GM12892 (cell line): ENCODE results near the gene DCAF17. TPM values are rescaled to one million over a fixed set of nuclear protein-coding genes. Genes with fewer than 3 reads are reported as not detected.

Source experiments
- DNase-seq: peaks from one replicate; pipeline ENCODE4 v3.0.0; 2011; ENCODE audit not compliant: insufficient read length
- FAIRE-seq: peaks from 2 replicates; lab custom pipeline; 2011; peaks lifted over from hg19 to GRCh38; lab: Jason Lieb, UNC
- POLR2A ChIP-seq: IDR thresholded peaks from 2 replicates; pipeline ENCODE4 v1.6.1; 2011; ENCODE audit warnings: low read depth, low read length, control low read depth
- POLR2AphosphoS5 ChIP-seq: IDR thresholded peaks from 2 replicates; pipeline ENCODE4 v1.6.1; 2011; ENCODE audit warnings: low read depth, low read length, control low read depth
- TAF1 ChIP-seq: IDR thresholded peaks from 2 replicates; pipeline ENCODE4 v1.6.1; 2011; ENCODE audit warnings: low read depth, mild to moderate bottlenecking, control low read depth, low read length, borderline replicate concordance
- polyA plus RNA-seq: library from polyadenylated mRNA; unstranded; fragments of >200 nt; gene quantifications from one replicate; pipeline ENCODE4 v1.2.1, GENCODE V29; 2012; ENCODE audit warnings: missing spikeins, inconsistent platforms; ENCODE audit not compliant: missing spikeins

Gene DCAF17, protein sequence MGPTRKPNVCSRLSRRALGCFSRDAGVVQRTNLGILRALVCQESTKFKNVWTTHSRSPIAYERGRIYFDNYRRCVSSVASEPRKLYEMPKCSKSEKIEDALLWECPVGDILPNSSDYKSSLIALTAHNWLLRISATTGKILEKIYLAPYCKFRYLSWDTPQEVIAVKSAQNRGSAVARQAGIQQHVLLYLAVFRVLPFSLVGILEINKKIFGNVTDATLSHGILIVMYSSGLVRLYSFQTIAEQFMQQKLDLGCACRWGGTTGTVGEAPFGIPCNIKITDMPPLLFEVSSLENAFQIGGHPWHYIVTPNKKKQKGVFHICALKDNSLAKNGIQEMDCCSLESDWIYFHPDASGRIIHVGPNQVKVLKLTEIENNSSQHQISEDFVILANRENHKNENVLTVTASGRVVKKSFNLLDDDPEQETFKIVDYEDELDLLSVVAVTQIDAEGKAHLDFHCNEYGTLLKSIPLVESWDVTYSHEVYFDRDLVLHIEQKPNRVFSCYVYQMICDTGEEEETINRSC
- polyA plus RNA-seq: 15.8 TPM

DNA sequence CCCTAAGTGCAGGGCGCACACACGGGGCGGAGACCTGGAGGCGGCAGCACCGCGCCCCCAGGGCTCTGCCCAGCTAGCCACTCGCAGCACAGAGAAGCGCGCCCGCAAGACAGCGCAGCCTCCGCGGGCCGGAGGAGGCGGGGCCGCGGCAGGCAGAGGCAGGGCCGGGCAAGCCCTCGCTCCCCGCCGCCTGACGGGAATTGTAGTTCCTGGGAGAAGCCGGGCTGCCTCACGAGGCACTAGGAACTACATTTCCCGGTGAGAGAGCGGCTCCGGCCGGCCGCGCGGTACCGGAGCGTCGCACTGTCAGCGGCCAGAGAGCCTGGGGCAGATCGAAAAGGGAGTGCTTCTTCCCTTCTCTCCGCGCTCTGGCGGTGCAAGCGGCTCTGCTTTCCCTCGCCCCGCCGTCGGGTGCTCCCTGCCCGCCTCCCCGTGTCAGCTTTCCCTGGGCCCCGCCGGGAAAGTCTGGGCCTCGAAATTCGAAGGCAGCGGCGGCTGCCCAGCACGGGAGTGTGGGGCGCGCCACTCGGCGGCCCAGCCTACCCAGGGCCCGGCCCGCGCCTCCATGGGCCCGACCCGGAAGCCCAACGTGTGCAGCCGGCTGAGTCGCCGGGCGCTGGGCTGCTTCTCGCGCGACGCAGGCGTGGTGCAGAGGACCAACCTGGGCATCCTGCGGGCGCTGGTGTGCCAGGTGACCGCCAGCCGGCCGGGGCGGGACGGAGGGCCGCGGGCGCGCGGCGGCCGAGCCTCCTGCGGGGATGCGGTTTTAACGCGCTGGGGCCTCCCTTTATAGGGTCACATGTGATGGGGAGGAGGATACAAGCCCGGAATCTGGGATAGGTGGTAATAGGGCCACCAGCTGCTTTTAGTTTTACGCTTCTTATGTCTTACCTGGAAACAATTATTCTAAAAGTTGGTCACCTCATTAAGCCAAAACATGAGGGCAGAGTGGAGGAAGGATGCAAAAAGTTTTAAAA is at the start of gene DCAF17:
Gene DCAF17, plus strand, starts transcription at position 214 of the 977 bp plus-strand sequence. Its CDS starts 352 bp downstream, at position 566.
- DNase-seq (peak; percentile 82), FAIRE-seq (peak; percentile 99)
- TF ChIP-seq TAF1 (peak; percentile 24; the same call in 1 of the 2 replicates), POLR2A (peak; percentile 86), POLR2AphosphoS5 (peak; percentile 86)

GRCh38 chr2:171386627-171387026 is 47.4 kb upstream of the DCAF17 start:
- FAIRE-seq (no peak), DNase-seq (no peak)
- TF ChIP-seq TAF1: no peak
- TF ChIP-seq POLR2A: no peak
- no peak for TF ChIP-seq POLR2AphosphoS5

GRCh38 chr2:171387052-171387451 is 47.0 kb upstream of the DCAF17 start:
- TF ChIP-seq POLR2AphosphoS5 (no peak), TAF1 (no peak), POLR2A (no peak)
- peak; percentile 40 for FAIRE-seq
- DNase-seq: no peak

GRCh38 chr2:171389325-171389724 is 44.7 kb upstream of the DCAF17 start:
- no peak for DNase-seq
- TF ChIP-seq POLR2AphosphoS5: no peak
- no peak for TF ChIP-seq TAF1
- no peak for TF ChIP-seq POLR2A

DNA sequence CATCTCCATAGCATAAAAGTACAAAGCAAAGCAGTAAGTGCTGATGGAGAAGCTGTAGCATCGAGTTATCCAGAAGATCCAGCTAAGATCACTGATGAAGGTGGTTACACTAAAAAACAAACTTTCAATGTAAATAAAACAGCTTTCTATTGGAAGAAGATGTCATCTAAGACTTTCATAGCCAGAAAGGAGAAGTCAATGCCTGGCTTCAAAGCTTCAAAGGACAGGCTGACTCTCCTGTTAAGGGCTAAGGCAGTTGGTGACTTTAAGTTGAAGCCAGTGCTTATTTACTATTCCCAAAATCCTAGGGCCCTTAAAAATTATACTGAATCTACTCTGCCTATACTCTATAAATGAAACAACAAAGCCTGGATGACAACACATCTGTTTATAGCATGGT is 44.2 kb upstream of the DCAF17 start:
- no peak for DNase-seq
- TF ChIP-seq POLR2A (no peak), TAF1 (no peak), POLR2AphosphoS5 (no peak)
- FAIRE-seq: no peak

More at GRCh38 chr2:171389325-171389724, 44.7 kb upstream of the DCAF17 start:
- FAIRE-seq: peak; percentile 76

- DNase-seq (no peak), FAIRE-seq (no peak)
- TF ChIP-seq POLR2A: no peak
- TF ChIP-seq POLR2AphosphoS5: no peak
- no peak for TF ChIP-seq TAF1
These were observed 43.0 kb upstream of the DCAF17 start for GRCh38 chr2:171390941-171391516.

DNA sequence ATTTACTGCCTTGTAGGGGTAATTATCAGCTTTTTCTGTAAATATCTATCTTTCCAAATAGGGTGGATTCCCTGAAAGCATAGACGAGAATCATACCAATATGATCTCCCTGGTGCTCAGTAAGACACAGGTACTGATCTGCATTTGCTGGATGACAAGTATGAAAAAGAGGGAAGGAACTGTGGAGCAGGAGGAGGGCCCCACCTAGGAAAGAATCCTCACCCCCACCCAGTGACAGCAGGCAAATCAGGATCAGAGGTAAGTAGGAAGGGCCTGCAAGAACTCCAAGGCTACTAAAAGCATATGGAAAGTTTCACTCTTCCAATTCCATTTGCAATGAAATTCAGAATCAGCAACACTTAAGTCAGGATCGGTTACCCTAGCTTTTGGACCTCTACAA is 42.5 kb upstream of the DCAF17 start:
- no peak for DNase-seq
- FAIRE-seq: peak; percentile 71
- TF ChIP-seq TAF1: no peak
- TF ChIP-seq POLR2AphosphoS5: no peak
- no peak for TF ChIP-seq POLR2A

DNA sequence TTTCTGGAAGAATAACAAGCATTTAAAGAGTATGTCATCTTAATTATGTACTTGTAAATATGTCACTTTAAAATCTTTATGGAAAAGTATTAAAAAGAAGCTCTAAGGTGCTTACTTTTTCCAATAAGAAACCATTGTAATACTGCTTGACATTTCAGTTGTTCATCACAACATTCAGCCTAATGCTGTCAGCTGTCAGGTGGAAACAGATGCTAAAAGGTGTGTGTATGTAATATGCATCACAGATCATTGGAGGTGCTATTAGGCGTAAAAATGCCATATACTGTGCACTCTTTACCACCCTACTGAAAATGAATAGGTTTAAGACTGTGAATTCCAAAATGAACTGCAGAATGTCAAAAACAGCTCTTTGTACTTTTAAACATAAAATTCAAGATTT is 40.5 kb upstream of the DCAF17 start:
- no peak for DNase-seq
- no peak for TF ChIP-seq TAF1
- no peak for TF ChIP-seq POLR2A
- no peak for TF ChIP-seq POLR2AphosphoS5
- FAIRE-seq: peak; percentile 74

GRCh38 chr2:171394164-171394740 is 39.8 kb upstream of the DCAF17 start:
- TF ChIP-seq TAF1 (no peak), POLR2AphosphoS5 (no peak), POLR2A (no peak)
- FAIRE-seq (no peak), DNase-seq (no peak)

DNA sequence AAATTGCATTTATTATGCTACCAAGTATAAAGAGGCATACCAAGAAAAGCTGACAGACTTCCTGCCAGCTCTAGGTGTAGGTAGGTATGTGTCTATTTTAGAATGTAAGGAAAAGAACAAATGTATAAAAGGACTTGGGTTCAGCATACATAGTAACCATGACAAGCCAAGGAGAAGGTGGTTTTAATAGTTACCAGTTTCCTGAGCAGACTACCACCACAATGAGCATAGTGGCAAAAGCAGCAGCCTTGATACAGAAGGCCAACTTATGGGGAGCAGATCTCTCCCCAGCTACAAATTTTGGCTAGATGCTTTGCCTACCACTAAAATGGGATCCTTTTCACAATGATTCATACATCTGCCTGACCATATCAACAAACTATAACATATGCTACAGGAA is 34.7 kb upstream of the DCAF17 start:
- no peak for TF ChIP-seq TAF1
- peak; percentile 84 for FAIRE-seq
- no peak for DNase-seq

- TF ChIP-seq POLR2AphosphoS5 (no peak), POLR2A (no peak), TAF1 (no peak)
- DNase-seq: no peak
- no peak for FAIRE-seq
These were observed 33.6 kb upstream of the DCAF17 start for GRCh38 chr2:171400395-171400794.
